Neural progenitor cell (in vitro differentiated cells): Measurements from ENCODE around the gene CSTF2T.

Experiments
- CTCF ChIP-seq: fragments of 200-600 bp; sonication (generic); IDR thresholded peaks from 2 replicates; pipeline ENCODE4 v1.5.1; 2017; ENCODE audit warnings: antibody characterized with exemption, mild to moderate bottlenecking
- EZH2 ChIP-seq: fragments of 200-600 bp; sonication (generic); IDR thresholded peaks from 2 replicates; pipeline ENCODE4 v1.6.1; 2017; ENCODE audit warnings: antibody characterized with exemption, mild to moderate bottlenecking, moderate library complexity
- EZH2phosphoT487 ChIP-seq: fragments of 200-600 bp; sonication (generic); IDR thresholded peaks from 2 replicates; pipeline ENCODE4 v1.6.1; 2017; ENCODE audit warnings: antibody characterized with exemption

- no peak for TF ChIP-seq CTCF
- TF ChIP-seq EZH2phosphoT487: no peak
- TF ChIP-seq EZH2: no peak
These were observed 9.2 kb upstream of the CSTF2T start for GRCh38 chr10:51708609-51709008.
